Muscle layer of colon (tissue), 2 donors: ENCODE measurements around the gene CHSY1.

Experiments
- H3K27ac ChIP-seq: one replicate; pipeline ENCODE4 v1.7.0; 2013; ENCODE audit warnings: low read depth, mild to moderate bottlenecking, low read length, moderate library complexity
- H3K27me3 ChIP-seq, 2 donors: one replicate each; pipeline ENCODE4 v1.7.0; 2013; ENCODE audit warnings: low read length in 2 of 2, mild to moderate bottlenecking in 2 of 2; ENCODE audit not compliant: insufficient read depth in 2 of 2, control insufficient read depth in 1 of 2
- H3K36me3 ChIP-seq: one replicate; pipeline ENCODE4 v1.7.0; 2013; ENCODE audit warnings: mild to moderate bottlenecking, low read length; ENCODE audit not compliant: insufficient read depth
- H3K4me1 ChIP-seq: one replicate; pipeline ENCODE4 v1.7.0; 2013; ENCODE audit warnings: mild to moderate bottlenecking, low read length; ENCODE audit not compliant: insufficient read depth
- H3K4me3 ChIP-seq, 2 donors: one replicate each; pipeline ENCODE4 v1.7.0; 2013; ENCODE audit warnings: low read length in 2 of 2, low read depth in 1 of 2, mild to moderate bottlenecking in 1 of 2, moderate library complexity in 1 of 2
- H3K9ac ChIP-seq: one replicate; pipeline ENCODE4 v1.7.0; 2013; ENCODE audit warnings: low read length
- H3K9me3 ChIP-seq: one replicate; pipeline ENCODE4 v1.7.0; 2013; ENCODE audit warnings: mild to moderate bottlenecking, low read length
- donor health status: abdominal sarcoma.
- donor health status: Adenocarcinoma of cecum.

Gene CHSY1

DNA sequence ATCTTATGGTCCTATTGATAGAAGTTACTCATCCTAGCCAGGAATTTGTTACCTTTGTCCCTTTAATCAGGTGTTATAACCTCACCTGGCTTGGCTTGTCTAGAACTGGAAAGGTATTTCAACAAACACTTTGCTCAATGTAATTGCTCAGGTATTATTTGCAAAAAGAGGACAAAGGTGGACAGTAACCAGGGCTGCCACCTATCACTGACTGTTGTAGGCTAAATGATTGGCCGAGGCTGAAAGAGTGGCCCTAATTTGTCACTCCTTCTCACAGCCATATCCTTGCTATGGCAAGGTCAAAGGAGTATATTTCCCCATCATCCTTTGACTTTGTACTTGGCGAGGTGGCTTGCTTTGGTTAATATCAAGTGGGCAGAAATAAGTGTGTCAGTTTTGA, 28.2 kb upstream of the CHSY1 start:
- Histone ChIP-seq H3K27ac (no peak overlapping the region), H3K27me3 (no peaks in the 10 kb centered on the region), H3K4me1 (peaks cover 6% of the 10 kb centered on the region), H3K9ac (no peak overlapping the region), H3K9me3 (no peaks in the 10 kb centered on the region), H3K4me3 (no peak overlapping the region), H3K36me3 (peaks cover 43% of the 10 kb centered on the region)

DNA sequence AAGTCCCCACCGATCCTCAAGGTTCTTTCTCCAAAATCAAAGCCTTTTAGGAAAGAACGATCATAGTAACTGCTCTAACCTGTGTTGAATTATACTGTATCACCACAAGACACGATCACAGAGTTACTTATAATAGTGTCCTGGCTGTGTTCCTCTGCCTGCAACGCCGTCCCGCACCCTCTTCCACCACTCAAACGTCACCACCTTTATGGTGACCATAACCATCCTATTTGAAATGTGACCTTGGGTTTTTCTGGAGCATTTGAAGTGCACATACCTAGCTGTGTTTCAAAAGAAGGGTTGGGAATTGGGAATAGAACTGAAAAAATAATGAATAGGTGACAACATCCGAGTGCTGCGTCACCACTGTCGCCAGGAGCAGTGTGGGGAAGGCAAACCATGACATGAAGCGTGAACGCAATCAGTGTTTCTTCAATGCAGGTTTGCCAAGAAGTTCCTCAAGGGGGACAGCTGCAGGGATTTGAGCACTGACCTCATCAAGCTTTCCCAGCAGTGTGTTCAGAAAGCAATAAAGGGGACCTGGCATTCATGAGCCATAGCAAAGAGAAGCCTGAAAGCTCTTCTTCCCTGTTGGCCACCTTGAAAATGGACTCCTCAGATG, 26.2 kb upstream of the CHSY1 start:
- H3K27ac ChIP-seq, result peak overlapping the region; percentile 76
- H3K27me3 ChIP-seq, result no peaks in the 10 kb centered on the region
- H3K4me1 ChIP-seq, result peaks cover 6% of the 10 kb centered on the region
- H3K36me3 ChIP-seq, result peaks cover 47% of the 10 kb centered on the region
- H3K9ac ChIP-seq, result no peak overlapping the region
- H3K9me3 ChIP-seq, result no peaks in the 10 kb centered on the region
- H3K4me3 ChIP-seq, result peak overlapping the region; percentile 48 to 60

DNA sequence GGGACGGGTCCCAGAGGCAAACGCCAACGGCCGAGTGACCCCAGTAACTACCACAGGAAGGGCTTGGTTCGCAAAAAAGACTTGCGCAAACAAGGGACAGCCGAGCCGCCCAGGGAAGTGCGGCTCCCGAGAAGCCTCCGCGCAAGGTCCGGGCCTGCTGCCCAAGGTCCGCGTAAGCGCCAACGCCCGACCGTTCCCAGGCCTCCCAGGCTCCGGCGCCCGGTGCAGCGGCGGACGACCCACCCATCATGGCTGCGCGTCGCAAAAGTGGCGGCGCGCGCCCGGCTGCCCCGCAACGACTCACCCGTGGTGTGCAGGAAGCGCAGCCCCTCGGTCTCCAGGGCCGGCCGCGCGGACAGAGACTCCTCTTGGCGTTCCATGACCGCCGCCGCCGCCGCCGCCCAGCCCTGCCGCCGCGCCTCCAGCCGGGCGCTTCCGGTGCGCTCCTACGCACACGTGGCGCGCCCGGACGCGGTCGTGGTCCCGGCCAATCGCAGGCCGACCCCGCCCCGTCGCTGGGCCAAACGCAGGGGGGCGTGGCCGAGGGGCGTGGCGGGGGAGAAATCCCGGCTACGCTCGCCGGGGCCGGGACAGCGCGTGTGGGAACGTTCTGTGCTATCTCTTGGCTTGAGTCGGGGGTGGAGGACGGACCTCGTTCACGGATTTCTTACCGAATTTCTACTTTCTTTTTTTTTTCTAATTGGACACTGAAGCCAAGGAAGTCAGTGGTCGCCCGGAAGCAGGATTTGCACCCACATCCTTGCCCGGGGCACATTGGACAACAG, 25.4 kb upstream of the CHSY1 start, which contains the start of gene SELENOS:
SELENOS (minus strand) TSS at position 448 of the 785 bp plus-strand sequence; CDS start at position 380, 68 bp downstream.
- peak within 1 kb of the TSS; percentile 93 for H3K9ac ChIP-seq
- no peaks in the 10 kb centered on the region for H3K9me3 ChIP-seq
- peaks cover 6% of the 10 kb centered on the region for H3K4me1 ChIP-seq
- peaks cover 51% of the 10 kb centered on the region for H3K36me3 ChIP-seq
- H3K4me3 ChIP-seq, result peak within 1 kb of the TSS; percentile 78 to 89
- peak within 1 kb of the TSS; percentile 76 for H3K27ac ChIP-seq
- no peaks in the 10 kb centered on the region for H3K27me3 ChIP-seq

DNA sequence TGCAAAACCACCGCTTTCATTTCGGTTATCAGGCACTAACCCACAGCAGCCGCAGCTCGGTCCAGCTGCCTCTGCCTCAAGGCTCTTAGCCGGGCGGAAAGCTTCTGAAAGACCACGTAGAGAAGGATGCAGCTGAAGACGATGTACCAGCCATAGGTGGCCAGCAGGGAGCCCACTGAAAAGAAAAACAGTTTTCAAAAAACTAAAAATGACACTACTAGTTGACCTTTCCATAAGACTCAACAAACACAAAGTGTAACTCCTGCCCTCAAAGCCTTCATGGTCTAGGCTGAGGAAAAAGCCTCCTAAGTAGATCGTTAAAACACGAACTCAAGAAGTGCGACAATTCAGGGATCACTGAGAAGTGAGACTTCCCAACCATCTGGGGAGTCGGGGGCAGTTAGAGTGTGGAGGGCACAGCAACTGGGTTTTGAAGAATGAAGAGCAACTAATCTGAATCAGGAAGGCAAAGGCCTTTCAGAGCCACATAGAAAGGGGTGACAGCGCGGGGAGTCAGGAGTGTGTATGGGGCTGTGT, 24.7 kb upstream of the CHSY1 start:
- Histone ChIP-seq H3K9me3 (no peaks in the 10 kb centered on the region), H3K27me3 (no peaks in the 10 kb centered on the region), H3K36me3 (peaks cover 54% of the 10 kb centered on the region), H3K27ac (peak overlapping the region; percentile 75), H3K4me3 (peak overlapping the region; percentile 78 to 89), H3K9ac (peak overlapping the region; percentile 93), H3K4me1 (peaks cover 6% of the 10 kb centered on the region)

DNA sequence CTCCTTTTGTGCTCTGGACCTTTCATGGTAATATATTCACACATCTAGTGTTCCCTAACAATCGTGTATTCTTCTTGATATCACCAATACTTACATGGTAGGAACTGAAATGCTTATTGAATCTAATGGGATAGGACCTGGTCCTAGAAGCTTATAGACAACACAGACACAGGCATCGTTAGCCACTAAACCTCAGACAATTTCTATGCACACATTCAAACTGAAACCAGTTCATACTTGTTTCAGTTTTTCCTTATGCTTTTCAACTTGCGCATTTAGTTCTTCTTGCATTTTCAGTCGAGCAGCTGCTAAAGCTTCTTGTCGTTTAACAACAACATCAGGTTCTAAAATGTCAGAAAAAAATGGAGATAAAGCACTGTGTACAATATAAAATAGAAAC, 23.2 kb upstream of the CHSY1 start:
- Histone ChIP-seq H3K27me3 (no peaks in the 10 kb centered on the region), H3K4me1 (peaks cover 6% of the 10 kb centered on the region), H3K4me3 (no peak overlapping the region), H3K27ac (no peak overlapping the region), H3K9ac (no peak overlapping the region), H3K9me3 (no peaks in the 10 kb centered on the region), H3K36me3 (peaks cover 53% of the 10 kb centered on the region)

DNA sequence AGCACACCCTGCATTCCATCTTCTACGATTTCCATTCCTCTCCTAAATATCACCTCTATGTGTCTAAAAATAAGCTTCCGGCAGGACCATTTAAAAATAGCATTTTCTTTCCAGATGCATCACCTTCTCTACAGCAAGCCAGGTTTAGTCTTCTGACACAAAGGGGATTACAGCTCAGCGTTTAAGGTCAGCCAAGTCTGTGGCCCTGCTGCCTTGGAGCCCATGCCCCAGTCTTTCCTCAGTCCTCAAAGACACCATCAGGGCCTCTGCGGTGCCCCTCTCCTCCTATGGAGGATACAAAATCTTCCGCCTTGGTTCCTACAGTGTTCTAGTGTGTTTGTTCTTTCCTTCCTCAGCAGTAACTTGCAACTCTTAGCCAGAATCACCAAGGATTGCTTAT, 21.7 kb upstream of the CHSY1 start:
- Histone ChIP-seq H3K27me3 (no peaks in the 10 kb centered on the region), H3K4me3 (no peak overlapping the region), H3K4me1 (peaks cover 6% of the 10 kb centered on the region), H3K27ac (no peak overlapping the region), H3K9ac (no peak overlapping the region), H3K9me3 (no peaks in the 10 kb centered on the region), H3K36me3 (peaks cover 49% of the 10 kb centered on the region)

DNA sequence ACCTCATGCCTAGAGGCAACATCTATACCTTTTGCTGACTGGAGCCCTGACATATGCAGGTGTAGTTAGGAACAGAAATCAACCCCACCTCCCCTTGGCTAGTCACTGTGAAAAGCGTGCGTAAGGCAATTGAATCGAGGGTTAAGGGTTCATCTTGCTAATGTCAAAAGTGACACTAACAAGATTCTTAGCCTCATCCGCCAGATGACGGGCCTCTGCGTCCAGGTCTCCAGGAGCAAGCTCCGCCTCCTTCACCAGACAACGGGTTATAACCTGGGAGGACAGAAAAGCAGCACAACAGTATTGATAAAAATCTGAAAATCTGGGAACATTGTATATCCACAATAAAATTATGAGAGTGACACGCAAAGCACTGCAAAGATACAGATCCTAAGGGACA, 20.7 kb upstream of the CHSY1 start:
- Histone ChIP-seq H3K4me3 (no peak overlapping the region), H3K27me3 (no peaks in the 10 kb centered on the region), H3K36me3 (peaks cover 49% of the 10 kb centered on the region), H3K4me1 (peaks cover under 1% of the 10 kb centered on the region), H3K9ac (no peak overlapping the region), H3K27ac (no peak overlapping the region), H3K9me3 (no peaks in the 10 kb centered on the region)

DNA sequence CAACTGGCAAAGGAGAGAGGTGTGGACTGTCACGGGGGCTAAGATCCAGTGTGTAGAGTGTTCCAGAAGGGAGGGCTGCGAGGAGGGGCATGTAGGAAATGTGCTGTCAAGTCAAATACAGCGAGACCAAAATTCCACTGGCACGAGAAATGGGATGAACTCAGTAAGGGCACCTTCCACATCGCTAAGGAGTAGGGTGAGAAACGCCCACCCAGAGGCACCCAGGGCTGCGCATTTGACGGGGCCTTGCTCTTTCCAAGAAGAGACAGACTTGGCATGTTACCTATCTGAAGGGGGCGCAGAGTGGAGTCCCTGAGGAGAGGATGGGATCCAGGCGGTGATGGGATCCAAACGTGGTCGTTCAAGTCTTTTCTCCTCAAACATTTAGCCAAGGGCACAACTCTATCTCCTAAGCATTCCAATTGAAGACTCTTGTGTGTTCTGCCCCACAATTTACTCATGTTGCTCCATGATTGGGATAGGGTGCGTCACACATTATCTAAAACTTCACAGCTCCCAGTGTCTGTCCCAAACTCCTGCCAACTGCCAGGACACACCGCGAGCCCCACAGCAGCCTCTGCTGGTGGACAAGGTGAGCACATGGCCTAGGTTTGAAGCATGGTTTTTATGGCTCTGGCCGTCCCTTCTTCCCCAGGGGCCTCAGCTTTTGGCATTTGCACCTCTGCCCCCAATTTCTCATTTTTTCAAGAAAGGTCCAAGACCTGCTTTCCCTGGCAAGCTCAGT, 17.8 kb upstream of the CHSY1 start:
- Histone ChIP-seq H3K4me3 (no peak overlapping the region), H3K9ac (no peak overlapping the region), H3K36me3 (peaks cover 44% of the 10 kb centered on the region), H3K27me3 (no peaks in the 10 kb centered on the region), H3K4me1 (no peaks in the 10 kb centered on the region), H3K27ac (no peak overlapping the region), H3K9me3 (no peaks in the 10 kb centered on the region)

DNA sequence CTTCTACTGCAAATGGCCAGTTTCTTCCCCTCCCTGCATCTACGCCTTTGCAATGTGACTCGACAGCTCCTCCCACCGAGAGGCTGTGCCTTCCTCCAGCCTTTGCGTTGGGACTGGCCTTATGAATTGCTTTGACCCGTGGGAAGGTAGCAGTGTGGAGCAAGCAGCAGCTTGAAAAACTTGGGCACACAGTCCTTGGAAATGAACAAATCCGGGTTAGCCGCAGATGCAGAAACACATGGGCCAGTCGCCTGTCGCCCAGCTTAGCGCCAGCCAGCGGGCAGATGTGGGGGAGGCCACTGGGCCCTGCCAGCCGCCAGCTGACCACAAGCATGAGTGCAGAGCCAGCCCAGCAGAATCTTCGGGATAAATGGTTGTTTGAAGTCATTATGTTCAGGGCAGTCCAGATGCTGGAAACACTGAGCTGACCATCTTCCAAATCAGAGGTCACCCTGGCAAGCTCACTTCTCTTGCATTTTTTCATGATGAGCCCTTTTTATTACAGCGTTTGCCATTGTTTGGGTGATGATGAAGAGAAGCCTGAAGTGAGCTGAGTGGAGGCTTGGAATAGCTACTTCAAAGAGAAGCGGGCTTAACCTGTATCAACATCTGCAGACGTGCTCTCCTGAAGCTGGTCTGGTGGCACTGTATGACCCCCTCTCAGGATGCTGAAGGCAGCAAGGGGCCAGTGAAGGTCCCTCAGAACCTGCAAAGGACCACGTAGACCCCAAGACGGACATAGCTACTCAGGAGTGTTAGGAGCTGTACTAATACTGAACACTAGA, 15.7 kb upstream of the CHSY1 start:
- Histone ChIP-seq H3K4me3 (no peak overlapping the region), H3K27me3 (no peaks in the 10 kb centered on the region), H3K4me1 (no peaks in the 10 kb centered on the region), H3K9me3 (no peaks in the 10 kb centered on the region), H3K9ac (no peak overlapping the region), H3K36me3 (peaks cover 23% of the 10 kb centered on the region), H3K27ac (no peak overlapping the region)

DNA sequence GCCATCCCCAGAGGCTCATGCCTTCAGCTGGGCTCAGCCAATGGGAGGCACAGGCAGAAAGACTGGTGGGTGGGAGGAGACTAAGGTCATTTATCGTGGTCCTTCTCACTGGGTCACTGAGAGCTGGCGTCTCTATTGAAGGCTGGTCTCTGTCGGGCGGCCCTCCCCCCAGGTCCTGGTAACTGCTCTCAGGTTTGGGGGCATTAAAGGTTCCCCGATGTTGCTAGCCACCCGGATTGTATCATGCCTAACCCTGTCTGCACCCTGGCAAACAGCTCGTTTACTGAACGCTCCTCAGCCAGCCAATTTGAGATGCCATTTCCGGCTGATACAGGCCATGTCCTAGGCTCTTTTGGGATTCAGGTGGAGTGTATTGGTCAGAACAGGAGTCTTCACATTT, 14.9 kb upstream of the CHSY1 start:
- Histone ChIP-seq H3K4me1 (no peaks in the 10 kb centered on the region), H3K4me3 (no peak overlapping the region), H3K9me3 (no peaks in the 10 kb centered on the region), H3K27ac (no peak overlapping the region), H3K9ac (no peak overlapping the region), H3K27me3 (no peaks in the 10 kb centered on the region), H3K36me3 (peaks cover 15% of the 10 kb centered on the region)

DNA sequence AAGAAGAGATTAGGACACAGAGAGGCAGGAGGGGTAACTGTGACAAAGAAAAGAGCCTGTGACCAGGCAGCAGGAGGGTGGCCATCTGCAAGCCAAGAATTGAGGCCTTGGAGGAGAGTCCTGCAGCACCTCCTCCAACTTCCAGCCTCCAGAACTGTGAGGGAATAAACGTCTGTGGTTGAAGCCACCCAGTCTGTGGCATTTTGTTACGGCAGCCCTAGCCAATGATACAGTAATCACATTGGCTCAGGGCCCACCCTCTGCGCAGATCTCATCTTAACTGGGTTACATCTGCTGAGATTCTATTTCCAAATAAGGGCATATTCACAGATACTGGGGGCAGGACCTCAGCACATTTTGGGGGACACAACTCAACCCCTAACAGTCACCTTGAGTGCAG, 14.2 kb upstream of the CHSY1 start:
- no peaks in the 10 kb centered on the region for H3K27me3 ChIP-seq
- H3K4me1 ChIP-seq, result no peaks in the 10 kb centered on the region
- no peak overlapping the region for H3K27ac ChIP-seq
- no peaks in the 10 kb centered on the region for H3K9me3 ChIP-seq
- H3K36me3 ChIP-seq, result peaks cover 8% of the 10 kb centered on the region
- no peak overlapping the region for H3K9ac ChIP-seq
- no peak overlapping the region for H3K4me3 ChIP-seq
